H9 (cell line): ENCODE measurements around the gene ACADM. TPM values are rescaled to one million over a fixed set of nuclear protein-coding genes. Genes with fewer than 3 reads are reported as not detected.

ENCODE experiments used
- DNase-seq: peaks from one replicate; pipeline ENCODE4 v3.0.0-alpha.2; 2017
- H2AFZ ChIP-seq: one replicate; pipeline ENCODE4 v1.6.1; 2013; ENCODE audit warnings: mild to moderate bottlenecking, low read length, control low read depth, moderate library complexity
- H2AK5ac ChIP-seq: 2 replicates; pipeline ENCODE4 v1.6.1; 2013; ENCODE audit warnings: low read length, control low read depth, mixed read lengths; ENCODE audit not compliant: insufficient read length
- H2BK120ac ChIP-seq: one replicate; pipeline ENCODE4 v1.6.1; 2013; ENCODE audit warnings: low read depth, mild to moderate bottlenecking, low read length, control low read depth, inconsistent platforms; ENCODE audit not compliant: poor library complexity, severe bottlenecking
- H2BK12ac ChIP-seq: 2 replicates; pipeline ENCODE4 v1.6.1; 2013; ENCODE audit warnings: low read length, control low read depth, mixed read lengths, low read depth; ENCODE audit not compliant: insufficient read length
- H2BK15ac ChIP-seq: 2 replicates; pipeline ENCODE4 v1.6.1; 2013; ENCODE audit warnings: low read depth, low read length, control low read depth
- H2BK20ac ChIP-seq: one replicate; pipeline ENCODE4 v1.6.1; 2013; ENCODE audit warnings: low read depth, mild to moderate bottlenecking, low read length, control low read depth, inconsistent platforms; ENCODE audit not compliant: poor library complexity, severe bottlenecking
- H2BK5ac ChIP-seq: 2 replicates; pipeline ENCODE4 v1.6.1; 2013; ENCODE audit warnings: low read length, control low read depth, mixed read lengths; ENCODE audit not compliant: insufficient read length
- H3K14ac ChIP-seq: 2 replicates; pipeline ENCODE4 v1.6.1; 2013; ENCODE audit warnings: low read length, control low read depth; ENCODE audit not compliant: insufficient read depth
- H3K18ac ChIP-seq: 2 replicates; pipeline ENCODE4 v1.6.1; 2013; ENCODE audit warnings: low read depth, mild to moderate bottlenecking, mixed read lengths, low read length, control low read depth; ENCODE audit not compliant: insufficient read length
- H3K23ac ChIP-seq: 2 replicates; pipeline ENCODE4 v1.6.1; 2013; ENCODE audit warnings: low read length, control low read depth, mixed read lengths, low read depth; ENCODE audit not compliant: insufficient read length
- H3K23me2 ChIP-seq: 2 replicates; pipeline ENCODE4 v1.6.1; 2013; ENCODE audit warnings: low read depth, mild to moderate bottlenecking, mixed read lengths, low read length, control low read depth; ENCODE audit not compliant: insufficient read length, poor library complexity, severe bottlenecking
- H3K27ac ChIP-seq: 2 replicates; pipeline ENCODE4 v1.5.1; 2013; ENCODE audit warnings: low read length, control low read depth, mixed read lengths, low read depth; ENCODE audit not compliant: insufficient read length
- H3K27me3 ChIP-seq: 2 replicates; pipeline ENCODE4 v1.6.1; 2013; ENCODE audit warnings: low read length, control low read depth, inconsistent platforms; ENCODE audit not compliant: insufficient read depth
- H3K4ac ChIP-seq: 2 replicates; pipeline ENCODE4 v1.6.1; 2013; ENCODE audit warnings: low read depth, mild to moderate bottlenecking, control low read depth, inconsistent platforms, low read length, moderate library complexity
- H3K4me1 ChIP-seq: 2 replicates; pipeline ENCODE4 v1.6.1; 2013; ENCODE audit warnings: low read length, control low read depth, inconsistent platforms; ENCODE audit not compliant: insufficient read depth
- H3K4me2 ChIP-seq: 2 replicates; pipeline ENCODE4 v1.6.1; 2013; ENCODE audit warnings: low read length, control low read depth, mixed read lengths; ENCODE audit not compliant: insufficient read length, insufficient read depth
- H3K56ac ChIP-seq: 2 replicates; pipeline ENCODE4 v1.6.1; 2013; ENCODE audit warnings: low read depth, mild to moderate bottlenecking, mixed read lengths, low read length, control low read depth; ENCODE audit not compliant: insufficient read length
- H3K79me1 ChIP-seq: 2 replicates; pipeline ENCODE4 v1.6.1; 2013; ENCODE audit warnings: low read depth, mild to moderate bottlenecking, moderate library complexity, low read length, control low read depth, inconsistent platforms; ENCODE audit not compliant: insufficient read depth, poor library complexity, severe bottlenecking
- H3K79me2 ChIP-seq: 2 replicates; pipeline ENCODE4 v1.6.1; 2013; ENCODE audit warnings: low read length, control low read depth, inconsistent platforms; ENCODE audit not compliant: insufficient read depth
- H3K9ac ChIP-seq: 2 replicates; pipeline ENCODE4 v1.6.1; 2013; ENCODE audit warnings: low read length, control low read depth, mixed read lengths; ENCODE audit not compliant: insufficient read length; ENCODE audit errors: extremely low read depth
- H3K9me3 ChIP-seq: one replicate; pipeline ENCODE4 v1.6.1; 2013; ENCODE audit warnings: low read depth, low read length, inconsistent platforms; ENCODE audit not compliant: control insufficient read depth
- H3T11ph ChIP-seq: one replicate; pipeline ENCODE4 v1.6.1; 2013; ENCODE audit warnings: mild to moderate bottlenecking, low read length, control low read depth, inconsistent platforms
- H4K20me1 ChIP-seq: one replicate; pipeline ENCODE4 v1.6.1; 2013; ENCODE audit not compliant: control insufficient read depth, insufficient read length, insufficient read depth
- H4K5ac ChIP-seq: 2 replicates; pipeline ENCODE4 v1.6.1; 2013; ENCODE audit warnings: low read depth, mild to moderate bottlenecking, mixed read lengths, low read length, control low read depth; ENCODE audit not compliant: insufficient read length
- H4K8ac ChIP-seq: replicated peaks from 2 replicates; pipeline ENCODE4 v1.6.1; 2013; ENCODE audit warnings: low read length, control low read depth, mixed read lengths, low read depth; ENCODE audit not compliant: insufficient read length
- H4K91ac ChIP-seq: 2 replicates; pipeline ENCODE4 v1.6.1; 2013; ENCODE audit warnings: low read depth, mild to moderate bottlenecking, moderate library complexity, mixed read lengths, low read length, control low read depth; ENCODE audit not compliant: insufficient read length
- H3K27ac Mint-ChIP-seq, 3 experiments: 2 replicates in 2 of 3; 3 replicates in 1 of 3; pipeline ENCODE4 v1.8.0; 2020 to 2021; ENCODE audit warnings: mixed read lengths in 3 of 3, mild to moderate bottlenecking in 1 of 3, moderate library complexity in 1 of 3
- H3K27me3 Mint-ChIP-seq: 2 replicates; pipeline ENCODE4 v1.8.0; 2021; ENCODE audit warnings: low read depth, mild to moderate bottlenecking, moderate library complexity, mixed read lengths
- H3K36me3 Mint-ChIP-seq, 3 experiments: 2 replicates in 2 of 3; 3 replicates in 1 of 3; pipeline ENCODE4 v1.8.0; 2020 to 2021; ENCODE audit warnings: low read depth in 3 of 3, mixed read lengths in 3 of 3; ENCODE audit not compliant: insufficient read depth in 1 of 3
- H3K4me1 Mint-ChIP-seq, 2 experiments: 2 replicates each; pipeline ENCODE4 v1.8.0; 2020; ENCODE audit warnings: mixed read lengths in 2 of 2
- H3K4me3 Mint-ChIP-seq, 2 experiments: 2 replicates in 1 of 2; 3 replicates in 1 of 2; pipeline ENCODE4 v1.8.0; 2020 to 2021; ENCODE audit warnings: mild to moderate bottlenecking in 2 of 2, mixed read lengths in 2 of 2, moderate library complexity in 1 of 2
- H3K9me3 Mint-ChIP-seq, 2 experiments: 2 replicates in 1 of 2; 3 replicates in 1 of 2; pipeline ENCODE4 v1.8.0; 2020; ENCODE audit warnings: mild to moderate bottlenecking in 2 of 2, mixed read lengths in 2 of 2, moderate library complexity in 1 of 2
- CTCF ChIP-seq: fragments of 200-600 bp; sonication (generic); conservative IDR thresholded peaks from 3 replicates; pipeline ENCODE4 v1.8.0; 2021; ENCODE audit warnings: antibody characterized with exemption, mild to moderate bottlenecking
- WGBS: extraction: QIAGEN DNeasy Blood & Tissue Kit; methylation state at CpG from one replicate; pipeline ENCODE4 v1.1.7; 2013; ENCODE audit warnings: missing lambda C conversion rate, low lambda C conversion rate, mixed read lengths; ENCODE audit not compliant: insufficient read length; ENCODE audit errors: extremely low coverage; 5-methylcytosine and 5-hydroxymethylcytosine counted together
- total RNA-seq: library from RNA; stranded (reverse); gene quantifications from 2 replicates; pipeline ENCODE4 v1.2.1, GENCODE V29; 2021

Gene ACADM
- total RNA-seq, 1 experiment from 2014 or later, result 51.3 TPM

GRCh38 chr1:75725861-75726361 is 1.4 kb downstream of the ACADM start:
- no peak overlapping the region for H3K56ac ChIP-seq
- peaks cover 2% of the 10 kb centered on the region; the same call in 1 of the 2 replicates for H3K79me2 ChIP-seq
- no peak overlapping the region for H3T11ph ChIP-seq
- no peaks in the 10 kb centered on the region for H3K9me3 ChIP-seq
- H2BK5ac ChIP-seq, result no peak overlapping the region
- H3K79me1 ChIP-seq, result peaks cover 2% of the 10 kb centered on the region
- H3K4ac ChIP-seq, result no peak overlapping the region
- H4K5ac ChIP-seq, result no peak overlapping the region
- no peaks in the 10 kb centered on the region for H4K20me1 ChIP-seq
- H3K9me3 Mint-ChIP-seq, result peaks cover 0 to 5% of the 10 kb centered on the region in 2 experiments; a peak in 2 of 5 replicates
- peaks cover 2% of the 10 kb centered on the region; the same call in 1 of the 2 replicates for H3K27me3 Mint-ChIP-seq
- peak overlapping the region; percentile 98 for H3K4me3 Mint-ChIP-seq
- H3K23me2 ChIP-seq, result peaks cover 7% of the 10 kb centered on the region
- no peak overlapping the region for H4K91ac ChIP-seq
- H3K18ac ChIP-seq, result no peak overlapping the region
- H3K36me3 Mint-ChIP-seq, result peaks cover 0 to 8% (median 6%) of the 10 kb centered on the region in 3 experiments; a peak in 4 of 7 replicates
- TF ChIP-seq CTCF, result no peak
- no peaks in the 10 kb centered on the region for H3K27me3 ChIP-seq
- H3K9ac ChIP-seq, result no peak overlapping the region
- no peak overlapping the region for H4K8ac ChIP-seq
- peak overlapping the region in 1 of 3 experiments; percentile 87; a peak in 1 of 7 replicates for H3K27ac Mint-ChIP-seq
- no peak overlapping the region for H2AFZ ChIP-seq
- no peak overlapping the region for H2BK20ac ChIP-seq
- no peak for DNase-seq
- peaks cover 2% of the 10 kb centered on the region; the same call in 1 of the 2 replicates for H3K4me1 ChIP-seq
- no peak overlapping the region for H2BK120ac ChIP-seq
- H3K4me2 ChIP-seq, result no peak overlapping the region
- H2AK5ac ChIP-seq, result no peak overlapping the region
- no peak overlapping the region for H3K23ac ChIP-seq
- no peak overlapping the region for H3K14ac ChIP-seq
- H2BK12ac ChIP-seq, result no peak overlapping the region
- WGBS, result no CpG with 5 or more reads among the region's 11 CpGs
- no peak overlapping the region for H2BK15ac ChIP-seq
- no peak overlapping the region for H3K27ac ChIP-seq
- H3K4me1 Mint-ChIP-seq, result peaks cover 32 to 33% of the 10 kb centered on the region in 2 experiments
